ENCODE measurements around the gene CARD9.

DNA sequence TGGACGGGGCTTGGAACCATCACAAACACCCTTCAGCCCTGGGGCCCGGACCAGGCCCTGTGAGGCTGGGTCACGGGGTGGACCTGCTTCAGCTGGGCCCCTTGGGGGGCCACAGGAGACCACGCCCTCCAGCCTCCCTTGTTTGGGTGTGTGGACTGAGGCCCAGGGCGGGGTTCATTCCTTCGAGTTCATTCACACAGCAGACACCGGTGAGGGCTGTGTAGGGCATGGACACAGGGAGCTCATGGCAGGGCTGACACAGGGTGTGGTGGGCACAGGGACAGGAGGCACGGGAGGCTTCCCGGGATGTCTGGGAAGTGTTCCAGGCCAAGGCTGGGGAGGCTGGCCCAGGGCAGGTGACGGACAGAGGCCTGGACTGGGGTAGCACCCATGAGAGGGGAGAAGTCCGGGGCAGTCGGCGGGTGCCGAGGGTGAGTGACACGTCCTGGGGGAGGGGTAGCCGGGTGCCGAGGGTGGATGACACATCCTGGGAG is 18.8 kb downstream of the CARD9 start:
- TF ChIP-seq, protein P1, sequence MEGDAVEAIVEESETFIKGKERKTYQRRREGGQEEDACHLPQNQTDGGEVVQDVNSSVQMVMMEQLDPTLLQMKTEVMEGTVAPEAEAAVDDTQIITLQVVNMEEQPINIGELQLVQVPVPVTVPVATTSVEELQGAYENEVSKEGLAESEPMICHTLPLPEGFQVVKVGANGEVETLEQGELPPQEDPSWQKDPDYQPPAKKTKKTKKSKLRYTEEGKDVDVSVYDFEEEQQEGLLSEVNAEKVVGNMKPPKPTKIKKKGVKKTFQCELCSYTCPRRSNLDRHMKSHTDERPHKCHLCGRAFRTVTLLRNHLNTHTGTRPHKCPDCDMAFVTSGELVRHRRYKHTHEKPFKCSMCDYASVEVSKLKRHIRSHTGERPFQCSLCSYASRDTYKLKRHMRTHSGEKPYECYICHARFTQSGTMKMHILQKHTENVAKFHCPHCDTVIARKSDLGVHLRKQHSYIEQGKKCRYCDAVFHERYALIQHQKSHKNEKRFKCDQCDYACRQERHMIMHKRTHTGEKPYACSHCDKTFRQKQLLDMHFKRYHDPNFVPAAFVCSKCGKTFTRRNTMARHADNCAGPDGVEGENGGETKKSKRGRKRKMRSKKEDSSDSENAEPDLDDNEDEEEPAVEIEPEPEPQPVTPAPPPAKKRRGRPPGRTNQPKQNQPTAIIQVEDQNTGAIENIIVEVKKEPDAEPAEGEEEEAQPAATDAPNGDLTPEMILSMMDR (conservative IDR thresholded peaks at IDR 0.05 in 1 of 2, IDR thresholded peaks at IDR 0.05 in 1 of 2; ENCODE audit: low read depth in 1 of 2, low read length in 2 of 2), result no peak
- TF ChIP-seq EZH2 (IDR thresholded peaks at IDR 0.05; ENCODE audit: low read length, missing control alignments), result no peak

All from fibroblast of lung (primary cell).